HL-60 (cell line): ENCODE results near the gene TUT7.
"Not testable (repeated sequence)": the region's sequence is repeated elsewhere in the genome, so short reads cannot be mapped to it uniquely, and the experiment has no call there.

Experiments used
- DNase-seq, 2 experiments: peaks; one replicate each; pipeline ENCODE4 v3.0.0-alpha.2; 2010 to 2020; ENCODE audit warnings: low read depth in 1 of 2, low spot score in 1 of 2
- H3K27ac ChIP-seq: fragments of 250-450 bp; sonication (Bioruptor Pico); replicated peaks from 2 replicates; pipeline ENCODE4 v1.5.1; 2020; ENCODE audit warnings: mild to moderate bottlenecking, moderate library complexity
- H3K27me3 ChIP-seq: fragments of 250-450 bp; sonication (Bioruptor Pico); 2 replicates; pipeline ENCODE4 v1.5.1; 2021; ENCODE audit warnings: mild to moderate bottlenecking, moderate library complexity; ENCODE audit not compliant: insufficient read depth, poor library complexity, severe bottlenecking
- H3K4me3 ChIP-seq: replicated peaks from 2 replicates; pipeline ENCODE4 v1.5.1; 2011; ENCODE audit warnings: mild to moderate bottlenecking, control low read depth, low read length; ENCODE audit not compliant: insufficient read depth
- CTCF ChIP-seq: IDR thresholded peaks from one replicate; pipeline ENCODE4 v1.5.1; 2011; ENCODE audit warnings: low read length, control low read depth, inconsistent platforms; ENCODE audit not compliant: insufficient read depth
- GABPA ChIP-seq: IDR thresholded peaks from 2 replicates; pipeline ENCODE4 v1.6.1; 2012; ENCODE audit warnings: low read depth
- POLR2AphosphoS5 ChIP-seq: IDR thresholded peaks from 2 replicates; pipeline ENCODE4 v1.6.1; 2012; ENCODE audit warnings: low read depth
- REST ChIP-seq: IDR thresholded peaks from 2 replicates; pipeline ENCODE4 v1.6.1; 2012; ENCODE audit warnings: low read depth; ENCODE audit not compliant: insufficient replicate concordance
- SPI1 ChIP-seq: IDR thresholded peaks from 2 replicates; pipeline ENCODE4 v1.6.1; 2012; ENCODE audit warnings: low read depth, mild to moderate bottlenecking, borderline replicate concordance
- long read RNA-seq: library from polyadenylated mRNA; unstranded; transcript quantifications from one replicate; pipeline ENCODE4 v2.0.0, GENCODE V29; 2020

The TUT7 gene
- long read RNA-seq, full-length matches to known transcripts = 1 of 89 reads
- long read RNA-seq, partial matches to known transcripts = 71 of 89 reads
- long read RNA-seq, other reads (novel, unspliced or antisense) = 17 of 89 reads

- TF ChIP-seq SPI1 (no peak), REST (peak; percentile 9), CTCF (no peak), POLR2AphosphoS5 (peak; percentile 38; the same call in 1 of the 2 replicates), GABPA (peak; percentile 89)
Observed at GRCh38 chr9:86354011-86354817, at the start of gene TUT7. TSS of gene TUT7 (minus strand) at chr9:86354410. CDS start at chr9:86353199, 1,211 bp downstream.

GRCh38 chr9:86402591-86402990 is 48.4 kb upstream of the TUT7 start:
- no peak for DNase-seq
- Histone ChIP-seq H3K27ac (no peak overlapping the region), H3K4me3 (no peak overlapping the region), H3K27me3 (peaks cover 5% of the 10 kb centered on the region)
- TF ChIP-seq CTCF (no peak), POLR2AphosphoS5 (no peak), GABPA (no peak), REST (no peak), SPI1 (no peak)

More at GRCh38 chr9:86354011-86354817, at the start of gene TUT7:
- DNase-seq = peak; percentile 82 to 95
- Histone ChIP-seq H3K27ac (peak within 1 kb of the TSS; percentile 84), H3K27me3 (no peaks in the 10 kb centered on the region), H3K4me3 (peak within 1 kb of the TSS; percentile 90)

GRCh38 chr9:86396412-86396811 is 42.2 kb upstream of the TUT7 start:
- TF ChIP-seq GABPA (no peak), REST (no peak), CTCF (no peak), SPI1 (no peak), POLR2AphosphoS5 (no peak)
- Histone ChIP-seq H3K27ac (no peak overlapping the region), H3K27me3 (no peaks in the 10 kb centered on the region), H3K4me3 (no peak overlapping the region)
- no peak for DNase-seq

GRCh38 chr9:86390184-86390583 is 36.0 kb upstream of the TUT7 start:
- not testable (repeated sequence) for H3K4me3 ChIP-seq, H3K27ac ChIP-seq, DNase-seq, H3K27me3 ChIP-seq
